GM21717 (cell line): ENCODE results near the gene ZNF496.
"Not testable (repeated sequence)": the region's sequence is repeated elsewhere in the genome, so short reads cannot be mapped to it uniquely, and the experiment has no call there.

Source experiments
- ATAC-seq: cut with Tn5 transposase; IDR thresholded peaks from one replicate; pipeline ENCODE4 v1.9.1; 2021; ENCODE audit warnings: mild to moderate bottlenecking, moderate library complexity; ENCODE audit not compliant: unreplicated experiment

ZNF496 gene

DNA sequence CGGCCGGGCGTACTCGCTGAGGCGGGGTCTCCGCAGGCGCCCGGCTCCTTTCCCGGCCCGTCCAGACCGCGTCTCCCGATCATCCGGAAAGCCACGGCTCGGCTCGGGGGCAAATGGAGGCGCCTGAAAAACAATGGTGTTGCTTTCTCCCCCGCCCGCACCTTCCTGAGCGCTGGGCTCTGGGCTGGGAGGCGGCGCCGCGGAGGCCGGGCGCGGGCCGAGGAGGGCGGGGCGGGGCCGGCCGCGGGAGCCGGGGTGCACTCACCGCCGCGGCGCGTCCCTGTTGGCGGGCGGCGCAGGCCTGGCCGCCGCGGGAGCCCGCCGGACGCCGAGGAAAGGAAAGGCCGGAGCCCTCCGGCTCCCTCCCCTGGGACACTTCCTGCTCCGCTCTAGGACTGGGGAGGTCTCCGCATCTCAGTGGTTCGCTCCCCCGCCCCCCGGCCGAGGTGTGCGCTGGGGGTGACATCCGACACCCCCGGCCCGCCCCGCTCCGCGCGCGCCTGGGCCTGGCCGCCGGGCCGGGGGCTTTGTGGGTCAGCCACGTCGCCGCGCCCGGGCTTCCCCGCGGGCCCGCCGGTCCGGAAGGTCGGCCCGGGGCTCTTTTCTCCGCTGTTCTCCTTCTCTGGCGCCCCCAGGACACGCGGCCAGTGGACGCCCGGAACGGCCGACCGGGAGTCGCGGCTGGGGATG is at the start of gene ZNF496:
TSS of gene ZNF496 (minus strand) at position 343 of the 690 bp plus-strand sequence. CDS start 2,289 bp downstream, outside the sequence.
- ATAC-seq, result peak; percentile 68

- ATAC-seq, result no peak
These were observed 46.8 kb upstream of the ZNF496 start for GRCh38 chr1:247378334-247379073.

DNA sequence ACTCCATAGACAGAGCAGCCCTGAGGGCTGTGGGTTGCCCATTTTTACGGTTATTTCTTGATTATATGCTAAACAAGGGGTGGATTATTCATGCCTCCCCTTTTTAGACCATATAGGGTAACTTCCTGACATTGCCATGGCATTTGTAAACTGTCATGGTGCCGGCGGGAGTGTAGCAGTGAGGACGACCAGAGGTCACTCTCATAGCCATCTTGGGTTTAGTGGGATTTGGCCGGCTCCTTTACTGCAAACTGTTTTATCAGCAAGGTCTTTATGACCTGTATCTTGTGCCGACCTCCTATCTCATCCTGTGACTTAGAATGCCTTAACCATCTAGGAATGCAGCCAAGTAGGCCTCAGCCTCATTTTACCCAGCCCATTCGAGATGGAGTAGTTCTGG is 46.0 kb upstream of the ZNF496 start:
- ATAC-seq, result not testable (repeated sequence)

DNA sequence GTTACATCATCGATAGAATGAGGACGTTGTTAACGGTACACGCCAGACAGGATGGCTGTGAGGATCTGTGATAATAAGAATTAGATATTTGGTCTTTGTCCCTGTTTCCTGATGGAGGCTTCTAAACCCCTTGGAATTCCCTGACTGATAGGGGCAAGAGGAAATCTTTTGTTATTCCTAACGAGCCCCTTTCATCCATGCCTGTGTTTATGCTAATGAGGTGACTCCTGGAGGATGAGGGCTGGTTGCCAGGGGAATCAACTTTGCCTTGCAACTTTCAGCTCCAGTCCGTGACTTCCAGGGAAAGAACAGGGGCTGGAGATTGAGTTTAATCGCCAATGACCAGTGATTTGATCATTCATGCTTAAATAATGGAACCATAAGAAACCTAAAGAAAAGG is 45.0 kb upstream of the ZNF496 start:
- ATAC-seq, result no peak

DNA sequence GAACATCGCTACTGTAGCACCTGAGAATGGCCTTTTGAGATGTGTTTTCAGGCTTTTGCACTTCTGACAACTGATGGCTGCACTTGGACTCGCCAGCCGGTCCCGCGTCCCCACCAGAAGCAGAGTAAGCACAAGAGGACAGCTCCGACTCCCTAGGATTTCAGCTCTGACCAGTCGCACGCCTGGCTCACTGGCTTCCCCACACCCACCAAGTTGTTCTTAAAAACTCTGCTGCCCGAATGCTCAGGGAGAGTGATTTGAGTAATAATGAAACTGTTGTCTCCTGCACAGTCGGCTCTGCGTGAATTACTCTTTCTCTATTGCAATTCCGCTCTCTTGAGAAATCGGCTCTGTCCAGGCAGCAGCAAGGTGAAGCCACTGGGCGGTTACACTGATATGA is 44.1 kb upstream of the ZNF496 start:
- no peak for ATAC-seq

DNA sequence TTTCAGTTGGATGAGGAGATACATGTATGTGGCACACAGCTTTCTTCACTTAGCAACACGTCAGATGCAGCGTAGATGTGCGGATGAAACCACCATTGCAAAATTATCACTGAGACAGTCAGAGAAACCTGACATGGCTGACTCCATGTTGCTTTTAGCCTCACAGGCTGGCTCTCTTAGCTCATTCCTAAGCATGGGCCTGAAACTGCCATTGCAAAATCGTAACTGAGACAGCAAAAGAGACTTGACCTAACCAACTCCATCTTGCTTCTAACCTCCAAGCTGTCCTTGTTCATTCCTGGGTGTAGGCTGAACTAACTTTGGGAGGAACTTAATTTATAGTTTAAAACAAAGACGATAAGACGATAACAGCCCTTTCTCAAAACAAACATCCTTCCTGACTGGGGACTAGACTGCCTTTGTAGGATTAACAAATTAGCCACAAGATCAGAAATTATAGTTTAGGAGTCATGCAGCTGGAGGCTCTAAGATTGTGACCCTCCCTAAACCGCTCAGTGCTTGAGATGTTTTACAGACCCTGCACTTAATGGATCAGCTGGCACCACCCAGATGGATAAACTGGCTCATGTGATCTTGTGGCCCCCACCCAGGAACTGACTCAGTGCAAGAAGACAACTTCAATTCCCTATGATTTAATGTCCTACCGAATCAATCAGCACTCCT is 43.1 kb upstream of the ZNF496 start:
- not testable (repeated sequence) for ATAC-seq

- ATAC-seq, result no peak
These were observed 42.1 kb upstream of the ZNF496 start for GRCh38 chr1:247373721-247374141.

GRCh38 chr1:247371801-247372259 is 40.2 kb upstream of the ZNF496 start:
- ATAC-seq, result no peak

DNA sequence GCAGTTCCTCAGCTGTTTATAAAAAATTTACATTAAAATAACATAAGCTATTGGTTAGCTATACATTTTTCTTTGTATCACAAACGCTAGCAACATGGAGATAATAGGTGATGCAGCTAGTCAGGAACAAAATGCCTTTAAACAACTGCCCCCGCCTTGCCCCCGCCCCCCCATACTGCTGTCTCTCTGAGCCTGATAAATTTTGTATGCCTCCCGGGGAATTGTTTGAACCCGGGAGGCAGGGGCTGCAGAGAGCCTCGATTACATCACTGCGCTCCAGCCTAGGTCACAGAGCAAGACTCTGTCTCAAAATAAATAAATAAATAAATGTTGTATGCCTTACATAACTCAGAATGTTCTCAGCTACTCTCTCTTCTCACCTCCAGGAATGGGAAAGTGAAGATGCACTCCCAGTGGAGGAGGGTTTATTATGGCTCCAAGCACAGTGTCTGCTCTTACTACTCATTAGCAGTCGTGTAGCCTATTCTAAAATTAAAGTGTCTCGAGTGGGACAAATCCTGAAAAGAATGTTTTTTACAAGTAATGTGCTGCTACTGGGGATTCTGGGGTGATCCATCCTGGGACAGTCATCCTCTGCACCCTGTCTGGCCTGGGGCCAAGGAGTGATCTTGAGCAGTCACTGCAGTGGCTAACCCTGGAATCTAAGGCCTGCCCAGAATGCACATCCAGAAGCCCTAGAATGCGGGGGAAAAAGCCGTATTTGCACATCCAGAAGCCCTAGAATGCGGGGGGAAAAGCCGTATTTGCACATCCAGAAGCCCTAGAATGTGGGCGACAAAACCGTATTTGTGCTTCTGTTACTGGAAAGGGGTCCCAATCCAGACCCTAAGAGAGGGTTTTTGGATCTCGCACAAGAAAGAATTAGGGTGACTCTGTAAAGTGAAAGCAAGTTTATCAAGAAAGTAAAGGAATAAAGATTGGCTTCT is 39.4 kb upstream of the ZNF496 start:
- ATAC-seq, result no peak

DNA sequence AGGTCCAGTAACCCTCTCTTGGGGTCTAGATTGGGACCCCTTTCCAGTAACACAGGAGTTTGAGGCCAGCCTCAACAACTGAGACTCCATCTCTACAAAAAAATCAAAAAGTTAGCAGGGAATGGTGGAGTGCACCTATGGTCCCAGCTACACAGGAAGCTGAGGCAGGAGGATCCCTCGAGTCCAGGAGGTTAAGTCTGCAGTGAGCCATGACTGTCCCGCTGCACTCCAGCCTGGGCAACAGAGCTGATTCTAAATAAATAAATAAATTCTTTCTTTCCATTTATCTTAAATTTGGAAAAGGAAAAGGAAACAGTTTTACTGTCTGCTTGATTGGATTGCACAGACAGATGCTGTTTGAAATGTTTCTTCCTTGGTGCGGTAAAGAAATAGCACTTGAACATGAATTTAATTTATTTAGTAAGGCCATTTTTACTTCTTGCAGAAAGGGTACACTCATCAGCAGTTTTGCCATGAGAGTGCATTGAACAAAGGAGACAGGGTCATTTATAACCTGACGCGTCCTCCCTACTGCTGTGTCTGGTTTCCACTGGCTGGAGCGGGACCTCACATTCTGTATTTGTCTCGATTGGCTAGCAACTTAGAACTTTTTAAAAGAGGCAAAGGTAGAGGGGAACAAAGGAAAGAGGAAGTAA is 37.0 kb upstream of the ZNF496 start:
- ATAC-seq, result no peak

GRCh38 chr1:247367786-247368422 is 36.2 kb upstream of the ZNF496 start:
- ATAC-seq, result no peak

DNA sequence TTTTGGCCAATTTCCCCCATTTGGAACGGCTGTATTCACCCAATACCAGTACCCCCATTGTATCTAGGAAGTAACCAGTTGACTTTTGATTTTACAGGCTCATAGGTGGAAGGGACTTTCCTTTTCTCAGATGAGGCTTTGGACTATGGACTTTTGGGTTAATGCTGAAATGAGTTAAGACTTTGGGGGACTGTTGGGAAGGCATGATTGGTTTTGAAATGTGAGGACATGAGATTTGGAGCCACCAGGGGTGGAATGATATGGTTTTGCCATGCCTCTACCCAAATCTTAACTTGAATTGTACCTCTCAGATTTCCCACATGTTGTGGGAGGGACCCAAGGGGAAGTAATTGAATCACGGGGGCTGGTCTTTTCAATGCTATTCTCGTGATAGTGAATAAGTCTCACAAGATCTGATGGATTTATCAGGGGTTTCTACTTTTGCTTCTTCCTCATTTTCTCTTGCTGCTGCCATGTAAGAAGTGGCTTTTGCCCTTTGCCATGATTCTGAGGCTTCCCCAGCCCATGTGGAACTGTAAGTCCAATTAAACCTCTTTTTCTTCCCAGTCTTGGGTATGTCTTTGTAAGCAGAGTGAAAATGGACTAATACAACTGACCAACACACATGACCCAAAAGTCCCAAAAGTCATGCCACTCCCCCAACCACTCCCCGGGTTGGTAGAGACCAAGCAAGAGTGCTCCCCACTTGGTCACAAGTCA is 35.4 kb upstream of the ZNF496 start:
- no peak for ATAC-seq

DNA sequence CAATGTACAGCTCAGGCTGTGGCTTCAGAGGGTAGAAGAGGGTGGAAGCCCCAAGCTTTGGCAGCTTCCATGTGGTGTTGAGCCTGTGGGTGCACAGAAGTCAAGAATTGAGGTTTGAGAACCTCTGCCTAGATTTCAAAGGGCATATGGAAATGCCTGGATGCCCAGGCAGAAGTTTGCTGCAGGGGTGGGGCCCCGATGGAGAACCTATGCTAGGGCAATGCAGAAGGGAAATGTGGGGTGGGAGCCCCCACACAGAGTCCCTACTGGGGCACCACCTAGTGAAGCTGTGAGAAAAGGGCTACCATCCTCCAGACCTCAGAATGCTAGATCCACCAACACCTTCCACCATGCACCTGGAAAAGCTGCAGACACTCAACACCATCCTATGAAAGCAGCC is 34.7 kb upstream of the ZNF496 start:
- ATAC-seq, result not testable (repeated sequence)

DNA sequence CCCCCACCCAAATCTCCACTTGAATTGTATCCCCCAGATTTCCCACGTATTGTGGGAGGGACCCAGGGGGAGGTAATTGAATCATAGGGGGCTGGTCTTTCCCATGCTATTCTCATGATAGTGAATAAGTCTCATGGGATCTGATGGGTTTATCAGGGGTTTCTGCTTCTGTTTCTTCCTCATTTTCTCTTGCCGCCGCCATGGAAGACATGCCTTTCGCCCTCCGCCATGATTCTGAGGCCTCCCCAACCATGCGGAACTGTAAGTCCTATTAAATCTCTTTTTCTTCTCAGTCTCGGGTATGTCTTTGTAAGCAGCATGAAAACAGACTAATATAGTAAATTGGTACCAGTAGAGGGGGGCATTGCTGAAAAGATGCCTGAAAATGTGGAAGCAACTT is 33.4 kb upstream of the ZNF496 start:
- ATAC-seq, result no peak

DNA sequence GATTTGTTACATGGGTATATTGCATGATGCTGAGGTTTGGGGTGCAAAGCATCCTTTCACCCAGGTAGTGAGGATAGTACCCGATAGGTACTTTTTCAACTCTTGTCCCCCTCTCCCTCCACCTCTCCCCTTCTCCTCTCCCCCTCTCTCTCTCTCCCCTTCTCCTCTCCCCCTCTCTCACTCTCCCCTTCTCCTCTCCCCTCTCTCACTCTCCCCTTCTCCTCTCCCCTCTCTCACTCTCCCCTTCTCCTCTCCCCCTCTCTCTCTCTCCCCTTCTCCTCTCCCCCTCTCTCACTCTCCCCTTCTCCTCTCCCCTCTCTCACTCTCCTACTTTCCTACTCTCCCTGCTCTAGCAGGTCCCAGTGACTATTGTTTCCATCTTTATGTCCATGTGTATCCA is 31.3 kb upstream of the ZNF496 start:
- not testable (repeated sequence) for ATAC-seq

- no peak for ATAC-seq
These were observed 30.5 kb upstream of the ZNF496 start for GRCh38 chr1:247362153-247362552.

- no peak for ATAC-seq
These were observed 29.5 kb upstream of the ZNF496 start for GRCh38 chr1:247360991-247361731.
